Parathyroid adenoma (tissue), 2 donors: Measurements from ENCODE around the gene ZCWPW2.

Experiments used
- H2AFZ ChIP-seq: fragments of 300-600 bp; sonication (generic); one replicate; pipeline ENCODE4 v1.7.0; 2017; ENCODE audit warnings: antibody characterized with exemption, mild to moderate bottlenecking
- H3K27ac ChIP-seq: fragments of 300-600 bp; sonication (generic); one replicate; pipeline ENCODE4 v1.7.0; 2017
- H3K27me3 ChIP-seq: fragments of 300-600 bp; sonication (generic); one replicate; pipeline ENCODE4 v1.7.0; 2017; ENCODE audit warnings: low read length; ENCODE audit not compliant: control insufficient read depth, insufficient read depth
- H3K36me3 ChIP-seq: fragments of 300-600 bp; sonication (generic); one replicate; pipeline ENCODE4 v1.7.0; 2017; ENCODE audit warnings: low read length; ENCODE audit not compliant: control insufficient read depth, insufficient read depth
- H3K4me1 ChIP-seq: fragments of 300-600 bp; sonication (generic); one replicate; pipeline ENCODE4 v1.7.0; 2017; ENCODE audit warnings: control low read depth
- H3K4me2 ChIP-seq: fragments of 300-600 bp; sonication (generic); one replicate; pipeline ENCODE4 v1.7.0; 2017; ENCODE audit warnings: low read length
- H3K4me3 ChIP-seq: fragments of 300-600 bp; sonication (generic); one replicate; pipeline ENCODE4 v1.7.0; 2017; ENCODE audit warnings: low read depth, low read length
- H3K79me2 ChIP-seq: fragments of 300-600 bp; sonication (generic); one replicate; pipeline ENCODE4 v1.7.0; 2017; ENCODE audit warnings: control low read depth
- H3K9ac ChIP-seq: fragments of 300-600 bp; sonication (generic); one replicate; pipeline ENCODE4 v1.7.0; 2017; ENCODE audit warnings: mild to moderate bottlenecking
- H3K9me3 ChIP-seq: fragments of 300-600 bp; sonication (generic); one replicate; pipeline ENCODE4 v1.7.0; 2017; ENCODE audit warnings: low read length; ENCODE audit not compliant: control insufficient read depth
- TF ChIP-seq, protein P1 (sequence below): fragments of 300-600 bp; sonication (generic); IDR thresholded peaks from one replicate; pipeline ENCODE4 v1.7.0; 2017; ENCODE audit warnings: antibody characterized with exemption, mild to moderate bottlenecking
- donor health status: primary hyperparathyroidism.

ZCWPW2 gene, protein sequence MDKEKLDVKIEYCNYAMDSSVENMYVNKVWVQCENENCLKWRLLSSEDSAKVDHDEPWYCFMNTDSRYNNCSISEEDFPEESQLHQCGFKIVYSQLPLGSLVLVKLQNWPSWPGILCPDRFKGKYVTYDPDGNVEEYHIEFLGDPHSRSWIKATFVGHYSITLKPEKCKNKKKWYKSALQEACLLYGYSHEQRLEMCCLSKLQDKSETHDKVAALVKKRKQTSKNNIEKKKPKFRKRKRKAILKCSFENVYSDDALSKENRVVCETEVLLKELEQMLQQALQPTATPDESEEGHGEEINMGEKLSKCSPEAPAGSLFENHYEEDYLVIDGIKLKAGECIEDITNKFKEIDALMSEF

DNA sequence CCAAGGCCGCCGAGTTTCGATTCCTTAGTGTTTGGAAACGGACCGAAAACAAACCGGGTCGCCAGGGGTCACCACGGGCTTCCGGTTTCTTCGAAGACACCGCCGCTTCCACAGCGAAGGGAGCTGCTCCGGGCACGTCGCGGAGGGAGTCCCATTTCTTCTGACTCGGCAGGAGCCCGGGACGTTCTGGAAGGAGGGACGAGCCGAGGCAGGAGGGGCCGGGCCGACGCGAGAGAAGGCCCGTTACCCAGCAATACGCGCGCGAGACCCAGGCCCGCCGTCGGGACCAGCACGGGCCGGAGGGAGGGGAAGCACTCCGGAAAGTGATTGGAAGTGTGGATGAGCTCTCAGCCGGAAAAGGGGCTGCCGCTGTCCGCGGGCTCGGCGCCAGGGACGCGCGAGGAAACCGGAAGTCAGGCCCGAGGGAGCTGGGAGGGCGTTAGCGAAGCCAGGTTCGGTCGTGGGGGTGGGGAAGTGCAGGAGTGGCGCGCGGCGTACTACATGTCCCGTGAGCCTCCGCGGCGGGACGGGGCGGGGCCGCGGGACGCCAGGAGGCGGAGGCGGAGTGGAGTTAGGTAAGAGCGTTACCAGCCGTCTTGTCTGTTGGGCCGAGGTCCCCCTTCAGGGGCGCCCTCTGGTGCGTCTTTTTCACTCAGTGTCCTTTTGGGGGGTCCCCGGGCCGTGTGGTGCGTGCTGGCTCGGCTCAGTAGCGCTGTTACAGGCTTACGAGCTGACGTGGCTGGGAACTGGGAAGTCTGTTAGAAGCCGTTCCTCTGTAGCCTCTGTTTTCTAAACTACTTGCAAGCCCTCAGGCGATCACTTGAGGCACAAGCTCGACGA, at the start of gene ZCWPW2, which contains the start of gene AZI2:
ZCWPW2 (plus strand) TSS at position 93 of the 840 bp plus-strand sequence. CDS start 64,348 bp downstream, outside the sequence.
AZI2 (minus strand) TSS at position 196 of the 840 bp plus-strand sequence. CDS start 8,207 bp downstream, outside the sequence.
- Histone ChIP-seq H3K27me3 (no peaks in the 10 kb centered on the region), H3K9ac (peak within 1 kb of the TSS; percentile 92), H3K36me3 (no peaks in the 10 kb centered on the region), H2AFZ (peak within 1 kb of the TSS; percentile 94), H3K4me2 (peak within 1 kb of the TSS; percentile 90), H3K4me1 (peaks cover 4% of the 10 kb centered on the region), H3K4me3 (peak within 1 kb of the TSS; percentile 95), H3K79me2 (peaks cover 9% of the 10 kb centered on the region), H3K9me3 (peaks cover 1% of the 10 kb centered on the region), H3K27ac (peak within 1 kb of the TSS; percentile 96)
- TF ChIP-seq, protein P1, sequence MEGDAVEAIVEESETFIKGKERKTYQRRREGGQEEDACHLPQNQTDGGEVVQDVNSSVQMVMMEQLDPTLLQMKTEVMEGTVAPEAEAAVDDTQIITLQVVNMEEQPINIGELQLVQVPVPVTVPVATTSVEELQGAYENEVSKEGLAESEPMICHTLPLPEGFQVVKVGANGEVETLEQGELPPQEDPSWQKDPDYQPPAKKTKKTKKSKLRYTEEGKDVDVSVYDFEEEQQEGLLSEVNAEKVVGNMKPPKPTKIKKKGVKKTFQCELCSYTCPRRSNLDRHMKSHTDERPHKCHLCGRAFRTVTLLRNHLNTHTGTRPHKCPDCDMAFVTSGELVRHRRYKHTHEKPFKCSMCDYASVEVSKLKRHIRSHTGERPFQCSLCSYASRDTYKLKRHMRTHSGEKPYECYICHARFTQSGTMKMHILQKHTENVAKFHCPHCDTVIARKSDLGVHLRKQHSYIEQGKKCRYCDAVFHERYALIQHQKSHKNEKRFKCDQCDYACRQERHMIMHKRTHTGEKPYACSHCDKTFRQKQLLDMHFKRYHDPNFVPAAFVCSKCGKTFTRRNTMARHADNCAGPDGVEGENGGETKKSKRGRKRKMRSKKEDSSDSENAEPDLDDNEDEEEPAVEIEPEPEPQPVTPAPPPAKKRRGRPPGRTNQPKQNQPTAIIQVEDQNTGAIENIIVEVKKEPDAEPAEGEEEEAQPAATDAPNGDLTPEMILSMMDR, result peak; percentile 12

DNA sequence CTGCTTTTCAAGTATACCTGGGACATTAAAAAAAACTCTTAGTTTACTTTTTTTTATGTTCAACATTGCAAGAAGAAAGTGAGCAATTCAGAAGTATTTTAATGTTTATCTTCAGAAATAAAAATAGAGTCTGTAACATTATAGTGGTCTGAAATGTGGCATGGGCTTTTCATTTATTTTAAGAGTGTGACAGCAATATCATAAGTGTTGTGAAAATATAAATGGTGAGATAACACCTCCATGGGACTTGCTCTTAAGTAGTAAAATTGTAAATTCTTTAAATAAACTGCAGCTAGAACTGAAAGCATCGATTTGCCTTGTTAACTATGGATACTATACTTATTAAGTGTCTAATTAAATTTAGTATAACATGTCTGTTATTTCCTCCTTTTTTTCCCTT, 48.8 kb upstream of the ZCWPW2 start:
- Histone ChIP-seq H3K4me1 (no peaks in the 10 kb centered on the region), H3K79me2 (no peaks in the 10 kb centered on the region), H3K9ac (no peak overlapping the region), H3K4me2 (no peak overlapping the region), H3K4me3 (no peak overlapping the region), H3K27me3 (no peaks in the 10 kb centered on the region), H3K9me3 (no peaks in the 10 kb centered on the region), H2AFZ (no peak overlapping the region), H3K36me3 (no peaks in the 10 kb centered on the region), H3K27ac (no peak overlapping the region)
- TF ChIP-seq, protein P1, result no peak

DNA sequence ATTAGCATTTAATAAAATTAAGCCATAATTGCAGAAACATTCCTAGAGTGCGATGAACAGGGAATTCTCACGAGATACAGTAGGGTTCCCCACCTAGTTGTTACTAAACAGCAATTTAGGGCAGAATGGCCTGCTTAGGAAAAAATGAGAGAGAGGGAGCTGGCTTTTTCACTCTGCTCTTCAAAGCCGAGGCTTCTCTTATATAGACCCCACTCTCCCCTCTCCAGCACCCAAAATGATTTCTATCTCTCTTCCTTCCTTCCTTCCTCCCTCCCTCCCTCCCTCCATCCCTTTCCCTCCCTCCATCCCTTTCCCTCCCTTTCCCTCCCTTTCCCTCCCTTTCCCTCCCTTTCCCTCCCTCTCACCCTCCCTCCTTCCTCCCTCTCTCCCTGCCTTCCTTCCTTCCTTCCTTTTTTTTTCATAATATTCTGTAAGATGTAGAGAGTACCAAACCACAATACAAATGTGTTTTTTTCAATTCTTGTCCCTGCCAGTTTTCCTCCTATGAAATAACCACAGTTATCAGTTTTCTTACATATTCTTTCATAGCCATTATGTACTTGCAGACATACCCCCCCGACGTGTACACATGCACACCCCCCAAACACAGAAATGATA, 48.1 kb upstream of the ZCWPW2 start:
- H3K4me3 ChIP-seq, result no peak overlapping the region
- H3K4me1 ChIP-seq, result no peaks in the 10 kb centered on the region
- TF ChIP-seq, protein P1, result no peak
- no peak overlapping the region for H3K9ac ChIP-seq
- no peak overlapping the region for H3K4me2 ChIP-seq
- H3K27me3 ChIP-seq, result no peaks in the 10 kb centered on the region
- no peak overlapping the region for H3K27ac ChIP-seq
- no peaks in the 10 kb centered on the region for H3K36me3 ChIP-seq
- H2AFZ ChIP-seq, result no peak overlapping the region
- H3K79me2 ChIP-seq, result no peaks in the 10 kb centered on the region
- no peaks in the 10 kb centered on the region for H3K9me3 ChIP-seq

DNA sequence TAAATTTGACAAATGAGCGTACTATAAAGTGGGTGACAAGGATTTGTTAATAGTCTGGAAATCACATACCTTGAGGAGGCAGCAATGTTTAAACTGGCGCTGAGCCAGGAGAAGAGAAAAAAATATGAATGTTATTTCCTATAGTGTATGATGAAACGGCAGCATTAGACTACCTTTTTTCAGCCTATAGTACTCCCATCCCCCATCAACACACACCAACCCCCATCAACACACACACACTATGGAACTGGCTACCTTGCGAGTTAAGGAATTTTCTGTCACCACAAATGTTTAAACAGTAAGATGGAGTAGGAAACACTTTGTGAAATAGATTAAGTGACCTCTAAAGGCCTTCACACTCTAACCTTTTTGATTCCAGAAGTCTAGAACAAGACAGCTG, 46.8 kb upstream of the ZCWPW2 start:
- Histone ChIP-seq H3K36me3 (no peaks in the 10 kb centered on the region), H3K9me3 (no peaks in the 10 kb centered on the region), H3K79me2 (no peaks in the 10 kb centered on the region), H3K27ac (no peak overlapping the region), H3K4me2 (no peak overlapping the region), H3K9ac (no peak overlapping the region), H2AFZ (no peak overlapping the region), H3K4me1 (no peaks in the 10 kb centered on the region), H3K27me3 (no peaks in the 10 kb centered on the region), H3K4me3 (no peak overlapping the region)
- TF ChIP-seq, protein P1, result no peak
